Gastrocnemius medialis (tissue), 4 donors: ENCODE results near the gene MACROD2. TPM values are rescaled to one million over a fixed set of nuclear protein-coding genes. Genes with fewer than 3 reads are reported as not detected.

Source experiments
- ATAC-seq, 2 donors: fragments of 150-250 bp; one replicate each; pipeline ENCODE4 v1.9.1; 2016
- DNase-seq, 2 donors: peaks; one replicate each; pipeline ENCODE4 v3.0.0-alpha.2; 2019
- H3K27ac ChIP-seq, 4 donors: fragments of 200-600 bp; sonication (generic); 1 replicate in 1 of 4; 2 replicates in 3 of 4; pipeline ENCODE4 v1.5.1; 2016 to 2018; ENCODE audit warnings: mild to moderate bottlenecking in 2 of 4, moderate library complexity in 1 of 4
- H3K27me3 ChIP-seq, 3 donors: fragments of 200-600 bp; sonication (generic) in 2 of 3; 1 replicate in 1 of 3; 2 replicates in 2 of 3; pipeline versions ENCODE4 v1.5.1 to v1.6.0; 2016 to 2019; ENCODE audit warnings: mild to moderate bottlenecking in 1 of 3, moderate library complexity in 1 of 3
- H3K36me3 ChIP-seq, 2 donors: fragments of 200-600 bp; sonication (generic) in 1 of 2; one replicate each; pipeline ENCODE4 v1.5.1; 2017 to 2018
- H3K4me1 ChIP-seq, 2 donors: fragments of 200-600 bp; sonication (generic) in 1 of 2; one replicate each; pipeline ENCODE4 v1.5.1; 2016 to 2017; ENCODE audit warnings: mild to moderate bottlenecking in 2 of 2
- H3K4me3 ChIP-seq, 4 donors: fragments of 200-600 bp; sonication (generic) in 3 of 4; 1 replicate in 1 of 4; 2 replicates in 3 of 4; pipeline ENCODE4 v1.5.1; 2016 to 2019; ENCODE audit warnings: mild to moderate bottlenecking in 2 of 4
- H3K9me3 ChIP-seq, 3 donors: fragments of 200-600 bp; sonication (generic) in 2 of 3; 1 replicate in 1 of 3; 2 replicates in 2 of 3; pipeline ENCODE4 v1.5.1; 2016 to 2019
- POLR2A ChIP-seq, 2 donors: fragments of 450-650 bp; IDR thresholded peaks; one replicate each; pipeline ENCODE4 v1.6.1; 2017; ENCODE audit warnings: antibody characterized with exemption in 2 of 2, mild to moderate bottlenecking in 2 of 2, moderate library complexity in 2 of 2
- in situ Hi-C, 4 donors: fragments of 200-750 bp; cut with MboI; loops; one replicate each; pipeline versions ENCODE4 v1.15.0 to v1.8.0; 2017; ENCODE audit warnings: low sequenced_read_pairs in 4 of 4
- intact Hi-C: fragments of 100-400 bp; cut with DNase I; formaldehyde crosslinking; loops from one replicate; pipeline ENCODE4 v1.15.1; 2023; ENCODE audit warnings: low total_unique reads
- total RNA-seq, 4 donors: library from RNA; depleted of rRNA; stranded (reverse); fragments of >200 nt; gene quantifications; one replicate each; pipeline versions ENCODE4 v1.1.0 to v1.2.3, GENCODE V29; 2016
- TF ChIP-seq, protein P1 (sequence below), 5 experiments: fragments of 450-650 bp in 3 of 5; fragments of 200-600 bp in 2 of 5; sonication (generic) in 2 of 5; IDR thresholded peaks in 4 of 5; conservative IDR thresholded peaks in 1 of 5; 1 replicate in 4 of 5; 2 replicates in 1 of 5; pipeline ENCODE4 v1.5.1; 2016 to 2019; ENCODE audit warnings: antibody characterized with exemption in 5 of 5, mild to moderate bottlenecking in 3 of 5, moderate library complexity in 3 of 5

The MACROD2 gene
- total RNA-seq, 4 donors from 2014 or later: 1.8 to 10.2 (median 3.6) TPM

DNA sequence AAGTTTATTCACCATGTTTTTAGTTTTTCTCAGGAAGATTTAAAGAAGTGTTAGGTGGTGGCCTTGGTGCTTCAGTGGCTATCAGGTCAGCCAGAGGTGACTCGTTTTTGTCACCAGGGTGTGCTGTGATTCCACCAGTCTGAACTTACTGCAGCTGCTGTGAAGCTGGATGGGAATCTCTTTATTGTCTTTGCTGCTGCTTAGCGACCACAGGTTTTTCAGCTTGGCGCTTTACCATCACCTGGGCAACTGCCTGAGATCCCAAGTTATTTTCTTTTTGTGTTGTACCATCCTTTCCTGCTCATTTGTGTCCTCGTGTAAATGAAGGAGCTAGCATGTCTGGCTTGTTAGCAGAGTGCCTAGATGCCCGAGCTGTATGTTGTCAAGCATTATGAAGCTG lies 146.9 kb downstream of the MACROD2 start:
- Histone ChIP-seq H3K27ac (no peak overlapping the region), H3K36me3 (no peaks in the 10 kb centered on the region), H3K4me3 (no peak overlapping the region), H3K4me1 (no peaks in the 10 kb centered on the region), H3K9me3 (no peaks in the 10 kb centered on the region), H3K27me3 (no peaks in the 10 kb centered on the region)
- in situ Hi-C loops (no loop called here), intact Hi-C loops (no loop called here)
- DNase-seq: no peak
- no peak for TF ChIP-seq POLR2A (IDR thresholded peaks at IDR 0.05)
- TF ChIP-seq, protein P1, sequence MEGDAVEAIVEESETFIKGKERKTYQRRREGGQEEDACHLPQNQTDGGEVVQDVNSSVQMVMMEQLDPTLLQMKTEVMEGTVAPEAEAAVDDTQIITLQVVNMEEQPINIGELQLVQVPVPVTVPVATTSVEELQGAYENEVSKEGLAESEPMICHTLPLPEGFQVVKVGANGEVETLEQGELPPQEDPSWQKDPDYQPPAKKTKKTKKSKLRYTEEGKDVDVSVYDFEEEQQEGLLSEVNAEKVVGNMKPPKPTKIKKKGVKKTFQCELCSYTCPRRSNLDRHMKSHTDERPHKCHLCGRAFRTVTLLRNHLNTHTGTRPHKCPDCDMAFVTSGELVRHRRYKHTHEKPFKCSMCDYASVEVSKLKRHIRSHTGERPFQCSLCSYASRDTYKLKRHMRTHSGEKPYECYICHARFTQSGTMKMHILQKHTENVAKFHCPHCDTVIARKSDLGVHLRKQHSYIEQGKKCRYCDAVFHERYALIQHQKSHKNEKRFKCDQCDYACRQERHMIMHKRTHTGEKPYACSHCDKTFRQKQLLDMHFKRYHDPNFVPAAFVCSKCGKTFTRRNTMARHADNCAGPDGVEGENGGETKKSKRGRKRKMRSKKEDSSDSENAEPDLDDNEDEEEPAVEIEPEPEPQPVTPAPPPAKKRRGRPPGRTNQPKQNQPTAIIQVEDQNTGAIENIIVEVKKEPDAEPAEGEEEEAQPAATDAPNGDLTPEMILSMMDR (IDR thresholded peaks at IDR 0.05 in 4 of 5, conservative IDR thresholded peaks at IDR 0.05 in 1 of 5): peak in 4 of 5 experiments; percentile 14 to 48 (median 40)
- ATAC-seq: peak; percentile 33 to 58

- DNase-seq (no peak), ATAC-seq (no peak)
- H3K27ac ChIP-seq: no peak overlapping the region
- no peak for TF ChIP-seq POLR2A (IDR thresholded peaks at IDR 0.05)
- TF ChIP-seq, protein P1 (IDR thresholded peaks at IDR 0.05 in 4 of 5, conservative IDR thresholded peaks at IDR 0.05 in 1 of 5): no peak
- H3K36me3 ChIP-seq: no peaks in the 10 kb centered on the region
- no peaks in the 10 kb centered on the region for H3K9me3 ChIP-seq
- H3K4me3 ChIP-seq: no peak overlapping the region
- no peaks in the 10 kb centered on the region for H3K27me3 ChIP-seq
- intact Hi-C loops: no loop called here
- no peaks in the 10 kb centered on the region for H3K4me1 ChIP-seq
- in situ Hi-C loops: no loop called here
Observed at GRCh38 chr20:14142964-14143627, 147.8 kb downstream of the MACROD2 start.

DNA sequence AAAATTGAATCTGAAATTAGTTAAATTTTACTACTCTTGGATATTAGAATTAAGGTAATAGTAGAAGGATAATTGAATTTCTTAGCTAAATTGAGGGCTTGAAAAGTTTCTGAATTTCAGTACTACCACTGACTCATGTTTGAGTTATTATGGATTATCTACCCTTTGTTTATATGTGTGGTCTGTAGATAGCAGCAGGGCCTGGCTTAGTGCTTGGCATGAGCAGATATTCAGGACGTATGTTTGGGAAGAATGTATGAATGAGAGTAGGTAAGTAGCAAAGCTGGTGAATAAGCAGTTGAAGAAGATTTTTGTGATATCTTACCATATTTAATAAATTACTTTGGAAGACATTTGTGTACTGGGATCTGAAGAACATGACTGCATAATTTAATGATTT lies 152.7 kb downstream of the MACROD2 start:
- intact Hi-C loops (no loop called here), in situ Hi-C loops (no loop called here)
- no peak overlapping the region for H3K27ac ChIP-seq
- TF ChIP-seq, protein P1 (IDR thresholded peaks at IDR 0.05 in 4 of 5, conservative IDR thresholded peaks at IDR 0.05 in 1 of 5): no peak
- no peak for TF ChIP-seq POLR2A (IDR thresholded peaks at IDR 0.05)
- no peaks in the 10 kb centered on the region for H3K36me3 ChIP-seq
- H3K4me3 ChIP-seq: no peak overlapping the region
- H3K4me1 ChIP-seq: no peaks in the 10 kb centered on the region
- no peak for DNase-seq
- no peak for ATAC-seq
- no peaks in the 10 kb centered on the region for H3K27me3 ChIP-seq
- no peaks in the 10 kb centered on the region for H3K9me3 ChIP-seq

- H3K4me1 ChIP-seq: no peaks in the 10 kb centered on the region
- H3K27me3 ChIP-seq: no peaks in the 10 kb centered on the region
- H3K9me3 ChIP-seq: no peaks in the 10 kb centered on the region
- ATAC-seq: no peak
- no peak overlapping the region for H3K4me3 ChIP-seq
- no peaks in the 10 kb centered on the region for H3K36me3 ChIP-seq
- no peak for TF ChIP-seq POLR2A (IDR thresholded peaks at IDR 0.05)
- TF ChIP-seq, protein P1 (IDR thresholded peaks at IDR 0.05 in 4 of 5, conservative IDR thresholded peaks at IDR 0.05 in 1 of 5): no peak
- intact Hi-C loops (no loop called here), in situ Hi-C loops (no loop called here)
- DNase-seq: no peak
- H3K27ac ChIP-seq: no peak overlapping the region
Observed at GRCh38 chr20:14155361-14155760, 160.0 kb downstream of the MACROD2 start.

- no peaks in the 10 kb centered on the region for H3K27me3 ChIP-seq
- no peak for TF ChIP-seq POLR2A (IDR thresholded peaks at IDR 0.05)
- TF ChIP-seq, protein P1 (IDR thresholded peaks at IDR 0.05 in 4 of 5, conservative IDR thresholded peaks at IDR 0.05 in 1 of 5): no peak
- H3K9me3 ChIP-seq: no peaks in the 10 kb centered on the region
- H3K36me3 ChIP-seq: no peaks in the 10 kb centered on the region
- H3K4me3 ChIP-seq: no peak overlapping the region
- H3K27ac ChIP-seq: no peak overlapping the region
- intact Hi-C loops: no loop called here
- ATAC-seq: no peak
- no peaks in the 10 kb centered on the region for H3K4me1 ChIP-seq
- in situ Hi-C loops: loop anchor here in 1 of 4 donors (25.0 kb wide), 1 partner anchor 91 kb away; no protein-coding TSS in a partner anchor
- DNase-seq: no peak
Observed at GRCh38 chr20:14178528-14178927, 183.2 kb downstream of the MACROD2 start.
